HG03066 (cell line): ENCODE results near the gene THAP7.
"Not testable (repeated sequence)": the region's sequence is repeated elsewhere in the genome, so short reads cannot be mapped to it uniquely, and the experiment has no call there.

ENCODE experiments used
- ATAC-seq: cut with Tn5 transposase; IDR thresholded peaks from one replicate; pipeline ENCODE4 v1.9.1; 2021; ENCODE audit warnings: low read depth; ENCODE audit not compliant: unreplicated experiment

Gene THAP7, protein sequence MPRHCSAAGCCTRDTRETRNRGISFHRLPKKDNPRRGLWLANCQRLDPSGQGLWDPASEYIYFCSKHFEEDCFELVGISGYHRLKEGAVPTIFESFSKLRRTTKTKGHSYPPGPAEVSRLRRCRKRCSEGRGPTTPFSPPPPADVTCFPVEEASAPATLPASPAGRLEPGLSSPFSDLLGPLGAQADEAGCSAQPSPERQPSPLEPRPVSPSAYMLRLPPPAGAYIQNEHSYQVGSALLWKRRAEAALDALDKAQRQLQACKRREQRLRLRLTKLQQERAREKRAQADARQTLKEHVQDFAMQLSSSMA

DNA sequence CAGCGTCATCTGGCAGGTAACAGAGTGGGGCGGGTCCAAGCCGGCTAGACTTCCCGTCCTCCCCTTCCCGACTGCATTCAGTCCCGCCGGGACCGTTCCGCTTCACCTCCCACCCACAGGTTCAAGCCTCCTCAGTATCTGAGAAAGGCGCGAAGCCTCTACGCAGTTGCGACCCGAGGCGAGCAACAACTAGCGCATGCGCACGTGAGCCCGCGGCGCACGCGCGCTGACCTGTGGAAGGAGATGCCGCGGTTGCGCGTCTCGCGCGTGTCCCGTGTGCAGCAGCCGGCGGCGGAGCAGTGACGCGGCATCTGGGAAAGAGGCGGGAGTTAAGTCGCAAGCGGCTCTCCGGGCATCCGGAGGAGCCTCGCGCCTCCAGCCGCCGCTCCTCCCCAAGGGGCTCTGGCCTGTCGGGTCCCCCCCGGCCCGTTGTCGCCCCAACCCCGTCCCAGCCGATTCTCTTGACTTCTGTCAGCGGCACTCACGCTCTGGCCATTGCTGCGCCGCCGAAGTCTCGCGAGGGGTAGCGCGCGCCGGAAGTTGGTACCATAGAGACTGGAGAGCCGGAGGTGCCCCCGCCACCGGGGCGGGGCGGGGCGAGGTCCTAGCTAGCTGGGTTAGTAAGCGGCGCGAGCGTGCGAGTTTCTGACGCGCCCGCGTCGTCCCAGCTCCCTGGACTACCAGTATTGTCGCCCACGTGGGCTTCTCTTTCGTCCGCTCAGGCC is at the start of gene THAP7:
TSS of gene THAP7 (minus strand) at position 518 of the 725 bp plus-strand sequence. CDS start at position 311, 207 bp downstream.
- ATAC-seq = peak; percentile 84

DNA sequence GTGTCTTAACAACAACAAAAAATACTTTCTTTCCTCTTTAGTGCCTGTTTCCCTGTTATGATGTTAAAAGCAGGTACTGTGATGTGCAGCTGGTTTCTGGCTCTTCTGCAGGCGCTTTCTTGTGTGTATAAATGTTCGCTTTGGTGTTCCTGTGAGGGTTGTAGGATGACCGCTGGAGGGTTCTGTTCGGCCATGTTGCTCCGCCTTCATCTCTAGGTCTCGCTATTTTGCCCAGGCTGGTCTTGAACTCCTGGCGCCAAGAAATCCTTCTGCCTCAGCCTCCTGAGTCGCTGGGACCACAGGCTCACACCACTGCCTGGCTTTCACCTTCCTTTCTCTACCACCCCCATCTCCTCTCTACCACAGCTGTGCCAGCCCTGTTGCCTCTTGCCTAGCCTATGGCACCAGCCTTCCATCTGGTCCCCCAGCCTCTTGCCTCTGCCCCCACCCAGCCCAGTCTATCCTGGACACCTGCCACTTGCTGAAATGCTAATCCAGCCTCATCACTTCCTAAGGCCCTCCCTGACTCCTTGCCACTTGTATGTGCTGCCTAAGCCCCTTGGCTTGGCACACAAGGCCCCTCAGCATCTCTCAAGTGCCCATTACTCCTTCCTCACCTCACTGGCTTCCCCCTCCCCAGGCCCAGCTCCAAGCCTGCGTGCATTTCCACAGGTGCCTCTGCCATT is 49.4 kb upstream of the THAP7 start:
- no peak for ATAC-seq

DNA sequence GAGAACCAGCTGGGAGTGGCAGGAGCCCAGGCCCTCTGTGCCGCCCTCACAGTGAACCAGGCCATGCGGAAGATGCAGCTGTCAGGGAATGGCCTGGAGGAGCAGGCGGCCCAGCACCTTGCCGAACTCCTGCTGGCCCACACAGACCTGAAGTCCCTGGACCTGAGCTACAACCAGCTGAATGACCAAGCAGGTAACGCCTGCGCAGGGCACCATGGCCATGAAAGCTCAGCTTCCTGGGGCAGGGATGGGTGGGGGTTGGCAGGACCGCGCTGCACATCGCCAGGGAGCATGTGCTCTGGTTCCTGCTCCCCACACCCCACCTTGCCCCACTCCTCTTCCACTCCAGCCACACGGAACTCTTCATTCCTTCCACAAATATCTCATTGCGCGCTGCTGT is 47.0 kb upstream of the THAP7 start:
- ATAC-seq = not testable (repeated sequence)

DNA sequence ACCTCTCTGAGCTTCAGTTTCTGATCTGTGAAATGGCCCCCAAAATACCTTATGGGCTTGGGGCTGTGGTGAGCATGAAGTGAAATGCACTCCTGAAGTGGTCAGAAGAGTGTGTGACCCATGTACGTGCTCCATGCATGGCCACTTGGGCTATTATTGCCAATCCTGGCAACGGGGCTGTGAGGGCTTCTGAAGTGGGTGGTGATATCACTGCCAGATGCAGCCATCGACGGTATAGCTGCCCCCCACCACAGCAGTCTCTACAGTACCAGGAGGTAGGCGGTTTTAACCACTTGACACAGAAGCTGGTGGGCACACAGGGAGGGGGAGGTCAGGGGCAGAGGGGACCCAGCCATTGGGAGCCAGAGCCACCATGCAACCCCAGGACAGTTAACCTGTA is 46.5 kb upstream of the THAP7 start:
- not testable (repeated sequence) for ATAC-seq

DNA sequence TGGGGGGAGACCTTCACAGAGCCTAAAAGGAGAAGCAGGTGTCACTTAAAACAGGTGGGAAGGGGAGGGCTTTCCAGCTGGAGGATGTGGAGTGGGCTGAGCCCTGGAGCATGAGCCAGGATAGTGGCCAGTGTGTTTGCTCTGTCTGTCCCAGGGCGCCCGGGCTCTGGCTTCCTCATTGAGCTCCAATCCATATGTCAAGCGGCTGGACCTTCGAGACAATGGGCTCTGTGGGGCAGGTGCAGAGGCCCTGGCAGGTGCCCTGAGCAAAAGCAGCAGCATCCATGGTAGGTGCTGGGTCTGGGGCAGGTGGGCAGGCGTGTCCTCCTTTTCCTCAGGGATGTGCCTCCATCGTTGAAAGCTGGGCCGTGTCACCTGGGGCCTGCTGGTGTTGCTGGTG is 45.8 kb upstream of the THAP7 start:
- no peak for ATAC-seq

DNA sequence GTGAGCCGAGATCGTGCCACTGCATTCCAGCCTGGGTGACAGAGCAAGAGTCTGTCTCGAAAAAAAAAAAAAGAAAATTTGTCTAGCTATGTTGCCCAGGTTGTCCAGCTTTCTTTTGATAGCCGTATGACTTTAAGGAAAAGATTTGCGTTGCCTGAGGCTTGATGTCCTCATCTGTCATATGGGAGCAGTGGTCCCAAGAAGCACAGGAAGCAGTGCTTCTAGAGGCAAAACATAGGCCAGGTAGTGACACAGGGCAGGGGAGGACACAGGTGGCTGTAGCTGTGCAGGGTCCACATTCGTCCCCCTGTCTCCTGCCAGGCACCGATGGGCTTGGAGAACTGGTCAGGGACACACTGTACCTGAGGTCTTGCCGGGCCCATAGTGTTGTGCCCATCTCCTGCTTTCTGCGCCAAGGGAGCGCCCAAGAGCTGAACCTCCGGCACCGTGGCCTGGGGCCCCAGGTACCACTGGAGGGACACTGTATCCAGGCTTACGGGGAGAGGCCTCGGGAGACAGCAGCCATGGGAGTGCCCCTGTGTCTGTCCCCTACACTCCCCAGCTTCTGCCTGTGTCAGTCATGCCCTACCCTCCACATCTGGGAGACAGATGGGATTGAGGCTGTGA is 45.2 kb upstream of the THAP7 start:
- ATAC-seq = no peak

DNA sequence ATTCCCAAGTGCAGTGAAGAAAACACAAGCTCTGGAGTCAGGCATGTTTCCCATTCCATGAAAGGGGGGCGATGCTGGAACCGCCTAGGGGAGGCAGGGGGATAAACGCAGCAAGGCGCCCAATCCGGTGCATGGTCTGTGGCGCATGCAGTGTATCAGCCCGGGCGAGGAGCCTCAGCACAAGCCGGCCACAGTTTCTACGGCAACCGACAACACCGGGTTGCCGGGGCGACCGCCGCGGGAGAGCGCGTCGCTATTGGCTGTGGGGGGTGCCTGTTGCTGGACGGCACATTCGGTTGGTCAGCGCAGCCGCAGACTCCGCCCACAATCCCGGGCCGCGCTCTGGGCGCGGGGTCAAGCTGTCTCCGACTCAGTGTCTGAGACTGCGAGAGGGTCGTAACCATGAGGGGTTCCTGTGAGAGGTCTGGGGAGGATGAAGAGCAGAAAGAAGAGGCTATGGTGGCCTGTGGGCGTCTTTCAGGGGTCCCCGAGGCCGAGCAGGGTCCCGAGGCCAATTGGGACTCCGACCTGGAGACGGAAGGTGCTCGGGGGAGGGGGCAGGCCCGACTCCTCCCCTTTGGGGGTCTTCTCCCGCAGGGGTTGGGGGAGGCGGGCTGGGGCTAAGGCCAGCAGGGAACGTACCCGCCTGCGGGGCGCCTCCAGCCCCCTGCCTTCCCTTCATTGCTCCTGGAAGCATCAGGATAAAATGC is 43.8 kb upstream of the THAP7 start, which contains the start of gene LRRC74B:
TSS of gene LRRC74B (plus strand) at position 362 of the 710 bp plus-strand sequence. CDS start at position 403, 41 bp downstream.
- ATAC-seq = no peak

DNA sequence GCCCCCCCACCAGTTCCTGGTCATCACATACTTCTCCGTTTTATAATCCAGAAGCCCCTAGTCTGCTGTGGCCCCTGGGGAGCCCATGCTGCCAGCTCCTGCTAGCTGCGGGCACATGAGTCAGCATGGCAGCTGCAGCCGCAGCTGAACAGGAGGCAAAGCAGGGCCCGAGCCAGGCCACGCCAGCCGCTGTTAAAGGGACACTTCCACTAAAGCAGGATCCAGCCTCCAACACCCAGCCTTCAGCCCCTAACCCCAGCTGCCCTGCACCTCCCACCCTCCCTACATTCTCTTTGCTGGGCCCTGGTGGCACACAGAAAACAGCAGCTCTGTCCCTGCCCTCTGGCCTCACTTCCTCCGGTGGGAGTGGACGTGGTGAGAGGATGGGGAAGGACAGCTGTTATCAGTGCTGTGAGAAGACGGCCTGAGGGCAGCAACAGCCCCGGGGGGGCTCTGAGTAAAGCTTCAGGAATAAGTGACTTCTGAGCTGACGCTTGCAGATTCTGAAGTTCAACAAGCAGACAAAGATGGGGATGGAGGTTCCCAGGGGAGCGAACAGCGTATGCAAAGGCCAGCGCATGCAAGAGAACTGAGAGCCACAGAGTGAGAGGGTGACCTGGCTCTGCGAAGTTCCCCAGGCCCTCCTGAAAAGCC is 43.1 kb upstream of the THAP7 start:
- ATAC-seq = no peak

DNA sequence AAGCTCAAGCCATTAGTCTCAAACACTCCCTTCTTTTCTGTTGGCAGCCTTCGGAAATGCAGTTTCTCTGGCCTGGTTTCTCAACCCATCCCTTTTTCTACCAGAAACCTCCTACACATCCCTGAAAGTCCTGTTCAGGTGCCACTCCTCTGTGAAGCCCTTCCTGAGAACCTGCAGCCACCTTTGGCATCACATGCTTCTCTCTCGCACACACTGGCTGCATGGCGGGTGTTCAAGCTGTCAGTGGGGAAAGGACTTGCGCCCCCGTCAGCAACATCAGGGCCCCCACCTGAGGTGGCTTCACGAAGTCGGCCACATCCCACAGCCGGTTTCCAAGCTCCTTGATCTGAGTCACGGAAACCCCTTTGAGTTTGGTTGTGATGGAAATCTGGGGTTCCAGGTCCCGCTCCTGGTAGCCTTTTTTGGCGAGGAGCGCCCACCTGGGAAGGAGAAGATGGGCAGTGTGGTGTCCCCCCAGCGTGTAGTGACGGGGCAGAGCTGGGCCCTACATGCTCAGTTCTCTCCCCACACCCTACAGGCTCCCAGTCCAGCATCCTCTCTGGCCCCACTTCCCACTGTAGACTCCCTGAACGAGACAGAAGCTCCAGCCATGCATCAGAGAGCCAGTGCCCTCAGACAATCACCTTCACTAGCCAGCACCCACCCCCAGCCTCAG is 42.1 kb upstream of the THAP7 start:
- ATAC-seq = no peak

DNA sequence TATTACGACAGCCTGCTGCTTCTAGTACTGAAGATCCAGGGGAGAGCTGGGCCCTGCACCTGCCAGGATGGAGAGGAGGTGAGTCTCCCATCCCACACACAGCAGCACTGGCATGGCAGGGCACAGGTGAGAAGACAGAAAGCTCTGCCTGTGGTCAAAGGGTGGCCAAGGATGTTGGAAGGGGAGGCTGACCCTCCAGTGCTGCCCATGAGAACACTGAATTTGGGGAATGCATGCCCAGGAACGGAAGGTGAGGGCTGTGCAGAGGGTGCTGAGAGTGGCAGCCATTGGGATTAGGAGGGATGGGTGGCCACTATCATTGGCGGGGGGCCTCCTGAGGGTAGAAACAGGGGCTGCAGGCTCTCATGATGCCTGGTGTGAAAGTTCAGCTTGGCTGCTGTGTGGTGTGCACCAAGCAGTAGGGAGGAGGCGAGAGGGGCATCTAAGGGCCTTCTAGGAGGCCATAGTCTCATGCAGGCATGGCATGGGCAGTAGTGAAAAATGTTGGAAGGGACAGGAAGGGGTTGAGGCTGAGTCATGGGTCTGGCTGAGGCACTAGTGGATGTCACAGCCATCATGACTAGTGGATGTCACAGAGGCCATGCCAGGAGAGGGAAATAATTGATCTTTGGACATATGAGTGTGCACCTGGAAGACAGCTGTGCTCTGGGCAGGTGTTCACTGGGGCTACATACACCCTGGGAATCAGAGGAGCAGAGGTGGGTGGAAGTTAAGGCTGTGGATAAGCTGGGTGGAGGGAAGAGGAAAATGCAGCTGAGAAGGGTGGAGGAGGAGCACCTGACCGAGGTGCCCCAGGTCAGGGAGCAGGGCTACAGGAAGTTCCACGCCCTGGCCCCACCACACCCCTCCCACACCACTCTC is 41.3 kb upstream of the THAP7 start:
- no peak for ATAC-seq

DNA sequence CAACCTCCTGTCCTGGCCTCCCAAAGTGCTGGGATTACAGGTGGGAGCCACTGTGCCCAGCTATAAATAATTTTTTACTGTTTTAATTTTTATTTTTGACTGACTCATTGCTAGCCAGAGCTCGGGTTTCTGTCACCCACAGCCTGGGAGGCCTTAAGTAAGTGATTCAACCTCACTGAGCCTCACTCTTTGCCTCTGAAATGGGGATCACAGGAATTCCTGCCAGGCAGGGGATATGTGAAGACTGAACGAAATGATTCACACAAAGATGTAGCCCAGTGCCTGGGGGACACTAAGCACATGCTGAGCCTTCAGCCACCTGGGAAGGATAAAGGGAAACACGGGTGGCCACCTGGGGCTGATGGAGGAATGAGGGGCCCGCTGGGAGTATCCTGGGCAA is 40.0 kb upstream of the THAP7 start:
- no peak for ATAC-seq

DNA sequence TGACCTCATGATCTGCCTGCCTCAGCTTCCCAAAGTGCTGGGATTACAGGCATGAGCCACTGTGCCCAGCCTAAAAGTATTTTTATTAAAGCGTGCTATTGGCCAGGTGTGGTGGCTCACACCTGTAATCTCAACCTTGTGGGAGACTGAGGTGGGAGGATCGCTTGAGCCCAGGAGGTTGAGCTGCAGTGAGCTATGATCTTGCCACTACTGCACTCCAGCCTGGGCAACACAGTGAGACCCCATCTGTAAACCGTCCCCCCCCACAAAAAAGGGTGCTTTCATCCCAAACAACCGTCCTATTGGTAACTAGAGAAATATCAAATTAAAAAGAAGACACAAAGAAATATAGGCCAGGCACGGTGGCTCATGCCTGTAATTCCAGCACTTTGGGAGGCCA is 37.2 kb upstream of the THAP7 start:
- ATAC-seq = not testable (repeated sequence)

DNA sequence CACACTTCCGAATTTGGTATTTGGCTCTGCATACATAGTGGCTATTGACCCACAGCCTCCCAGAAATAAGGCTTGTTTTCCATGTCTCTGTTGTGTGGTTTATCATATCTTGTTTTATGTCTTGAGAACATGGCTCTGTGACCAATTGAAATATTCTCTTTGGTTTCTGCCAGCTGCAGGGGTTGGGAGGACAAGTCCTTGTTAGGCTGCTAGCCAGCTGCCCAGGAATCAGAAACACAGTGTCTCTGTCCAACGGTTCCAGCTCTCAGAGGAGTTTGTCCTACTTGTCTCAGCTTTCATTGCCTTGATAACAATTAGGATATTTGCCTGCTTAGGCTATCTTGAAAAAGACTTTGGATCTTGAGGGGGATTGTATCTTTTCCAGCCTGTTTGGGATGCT is 36.5 kb upstream of the THAP7 start:
- ATAC-seq = no peak

DNA sequence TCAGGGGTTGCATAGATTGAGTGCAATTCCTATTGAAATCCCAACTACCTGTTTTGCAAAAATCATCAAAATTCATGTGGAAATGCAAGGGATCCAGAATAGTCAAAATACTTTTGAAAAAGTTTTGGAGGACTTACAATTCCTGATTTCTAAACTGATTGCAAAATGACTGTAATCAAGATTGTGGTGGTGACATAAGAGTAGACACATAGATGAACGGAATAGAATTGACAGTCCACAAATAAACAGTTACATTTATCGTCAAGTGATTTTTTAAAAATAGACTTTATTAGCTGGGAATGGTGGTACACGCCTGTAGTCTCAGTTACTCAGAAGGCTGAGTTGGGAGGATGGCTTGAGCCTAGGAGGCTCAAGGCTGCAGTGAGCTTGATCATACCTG is 33.1 kb upstream of the THAP7 start:
- ATAC-seq = no peak

DNA sequence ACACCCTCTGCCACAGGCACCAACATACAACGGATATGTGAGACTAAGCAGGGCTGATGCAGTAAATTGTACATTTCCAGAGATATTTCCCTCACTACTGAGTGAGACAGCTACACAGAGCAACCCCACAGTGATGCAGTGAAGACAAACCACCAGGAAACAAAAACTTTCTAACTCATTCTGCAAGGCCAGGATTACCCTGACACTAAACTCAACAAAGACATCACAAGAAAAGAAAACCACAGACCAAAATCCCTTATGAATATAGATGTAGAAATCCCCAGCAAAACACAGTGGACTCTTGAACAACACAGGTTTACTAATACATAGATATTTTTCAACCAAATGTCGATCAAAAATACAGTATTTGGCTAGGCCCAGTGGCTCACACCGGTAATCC is 32.0 kb upstream of the THAP7 start:
- no peak for ATAC-seq

DNA sequence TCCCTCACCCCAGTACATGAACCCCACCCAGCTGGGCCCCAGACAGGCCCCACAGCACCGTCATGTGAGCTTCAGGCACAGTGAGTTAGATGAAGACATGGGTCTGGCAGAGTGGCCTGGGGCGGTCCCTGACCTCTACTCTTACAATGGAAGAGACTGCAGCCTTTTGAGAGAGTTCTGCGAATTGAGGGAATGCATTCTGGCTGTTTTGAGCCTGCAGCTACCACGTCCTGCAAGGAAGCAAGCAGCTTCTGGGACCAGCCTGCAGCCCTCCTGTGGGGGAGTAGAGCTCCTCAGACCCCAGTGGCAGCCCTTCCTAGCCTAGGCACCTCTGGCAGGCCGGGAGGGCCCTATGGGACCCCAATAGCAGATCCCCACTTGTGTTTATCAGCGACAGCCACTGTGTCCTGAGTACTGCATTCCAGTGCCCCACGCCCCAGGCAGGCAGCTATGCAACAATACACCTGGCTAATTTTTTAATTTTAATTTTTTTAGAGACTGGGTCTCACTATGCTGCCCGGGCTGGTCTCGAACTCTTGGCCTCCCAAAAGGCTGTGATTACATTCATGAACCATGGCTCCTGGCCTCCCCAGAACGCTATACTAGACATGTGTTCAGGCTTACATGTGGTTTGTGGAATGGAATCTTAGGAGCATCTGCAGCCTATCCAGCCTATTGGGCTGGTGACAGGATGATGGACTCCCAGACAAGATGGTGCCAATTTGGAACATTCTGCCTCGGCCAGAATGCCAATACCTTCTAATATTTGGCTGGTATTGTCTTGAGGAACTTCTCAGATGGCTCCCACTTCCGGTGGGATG is 31.2 kb upstream of the THAP7 start:
- ATAC-seq = no peak

DNA sequence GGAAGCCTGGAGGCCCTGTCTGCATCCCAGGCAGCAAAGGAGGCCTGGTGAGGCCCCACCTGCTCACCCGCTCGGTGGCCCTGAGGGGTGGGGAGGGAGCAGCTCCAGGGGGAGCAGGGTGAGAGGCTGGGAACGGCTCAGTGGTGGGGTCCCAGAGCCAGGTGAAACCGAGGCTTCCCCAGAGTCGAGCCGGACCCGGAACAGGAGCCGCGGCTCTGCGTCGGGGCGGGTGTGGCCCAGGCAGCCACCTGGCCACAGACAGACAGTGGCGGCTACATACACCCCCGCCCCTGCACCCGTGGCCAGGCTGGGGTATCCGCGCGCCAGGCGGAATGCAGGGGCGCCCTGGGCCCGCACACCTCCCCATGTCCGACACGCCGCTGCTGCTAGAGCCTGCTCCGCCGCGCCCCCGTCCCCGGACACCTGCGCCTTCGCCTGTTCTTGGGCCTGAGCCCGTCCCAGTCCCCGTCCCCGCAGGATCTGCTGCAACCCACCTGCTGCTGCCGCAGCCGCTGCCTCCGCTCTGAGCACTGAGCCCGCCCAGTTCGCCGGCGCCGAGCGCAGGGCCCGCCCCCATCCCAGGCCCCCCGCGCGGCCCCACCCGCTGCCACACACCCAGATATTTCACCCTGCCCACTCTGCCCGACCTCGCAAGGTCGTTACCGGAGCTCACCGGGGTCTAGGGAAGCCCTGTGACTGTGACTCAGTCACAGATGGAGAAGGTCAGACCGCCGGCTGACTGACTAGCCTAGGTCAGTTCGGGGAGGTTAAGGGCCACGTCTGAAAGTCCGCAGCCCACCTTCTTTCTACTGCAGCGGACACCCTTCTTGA is 30.3 kb upstream of the THAP7 start, which contains the start of gene SLC7A4:
TSS of gene SLC7A4 (minus strand) at position 525 of the 831 bp plus-strand sequence. CDS start 749 bp downstream, outside the sequence.
- ATAC-seq = no peak
